ENCODE results near the gene MYEOV.

DNA sequence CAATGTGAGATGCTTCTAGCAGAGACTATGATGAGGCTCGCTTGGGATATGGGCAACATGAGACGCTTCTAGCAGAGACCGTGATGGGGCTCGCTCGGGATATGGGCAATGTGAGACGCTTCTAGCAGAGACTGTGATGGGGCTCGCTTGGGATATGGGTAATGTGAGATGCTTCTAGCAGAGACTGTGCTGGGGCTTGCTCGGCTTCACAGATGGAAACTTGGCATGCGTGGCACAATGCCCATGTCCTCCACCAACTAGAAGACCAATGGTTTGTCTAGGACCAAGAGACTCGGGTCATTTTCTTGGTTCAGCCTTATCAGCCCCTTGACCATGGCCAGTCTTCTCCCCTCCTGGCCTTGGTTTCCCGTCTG, 7.1 kb downstream of the MYEOV start:
- TF ChIP-seq, protein P1, sequence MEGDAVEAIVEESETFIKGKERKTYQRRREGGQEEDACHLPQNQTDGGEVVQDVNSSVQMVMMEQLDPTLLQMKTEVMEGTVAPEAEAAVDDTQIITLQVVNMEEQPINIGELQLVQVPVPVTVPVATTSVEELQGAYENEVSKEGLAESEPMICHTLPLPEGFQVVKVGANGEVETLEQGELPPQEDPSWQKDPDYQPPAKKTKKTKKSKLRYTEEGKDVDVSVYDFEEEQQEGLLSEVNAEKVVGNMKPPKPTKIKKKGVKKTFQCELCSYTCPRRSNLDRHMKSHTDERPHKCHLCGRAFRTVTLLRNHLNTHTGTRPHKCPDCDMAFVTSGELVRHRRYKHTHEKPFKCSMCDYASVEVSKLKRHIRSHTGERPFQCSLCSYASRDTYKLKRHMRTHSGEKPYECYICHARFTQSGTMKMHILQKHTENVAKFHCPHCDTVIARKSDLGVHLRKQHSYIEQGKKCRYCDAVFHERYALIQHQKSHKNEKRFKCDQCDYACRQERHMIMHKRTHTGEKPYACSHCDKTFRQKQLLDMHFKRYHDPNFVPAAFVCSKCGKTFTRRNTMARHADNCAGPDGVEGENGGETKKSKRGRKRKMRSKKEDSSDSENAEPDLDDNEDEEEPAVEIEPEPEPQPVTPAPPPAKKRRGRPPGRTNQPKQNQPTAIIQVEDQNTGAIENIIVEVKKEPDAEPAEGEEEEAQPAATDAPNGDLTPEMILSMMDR (IDR thresholded peaks at IDR 0.05 in 4 of 5, conservative IDR thresholded peaks at IDR 0.05 in 1 of 5) = no peak
- TF ChIP-seq POLR2A (IDR thresholded peaks at IDR 0.05) = no peak

Data from gastrocnemius medialis (tissue), 4 donors.